Bone marrow (tissue), 2 donors: Measurements from ENCODE around the gene TSACC.

Experiments used
- DNase-seq, 2 donors: peaks; one replicate each; lab custom pipeline; 2025; lab: John Stamatoyannopoulos, UW

The TSACC gene

DNA sequence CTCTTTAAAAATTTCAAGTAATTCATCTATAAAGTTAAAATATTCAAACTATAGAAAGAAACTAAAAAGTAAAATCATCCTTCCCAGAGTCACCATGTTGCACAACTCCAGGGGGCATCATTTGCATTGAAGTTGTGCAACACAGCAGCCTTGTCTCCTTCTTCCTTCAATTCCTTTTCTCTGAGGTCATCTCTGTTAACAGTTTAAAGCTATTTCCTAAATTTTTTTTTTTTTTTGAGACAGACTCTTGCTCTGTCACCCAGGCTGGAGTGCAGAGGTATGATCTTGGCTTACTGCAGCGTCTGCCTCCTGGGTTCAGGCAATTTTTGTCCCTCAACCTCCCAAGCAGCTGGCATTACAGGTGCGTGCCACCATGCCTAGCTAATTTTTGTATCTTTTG is 37.8 kb downstream of the TSACC start:
- no peak for DNase-seq

DNA sequence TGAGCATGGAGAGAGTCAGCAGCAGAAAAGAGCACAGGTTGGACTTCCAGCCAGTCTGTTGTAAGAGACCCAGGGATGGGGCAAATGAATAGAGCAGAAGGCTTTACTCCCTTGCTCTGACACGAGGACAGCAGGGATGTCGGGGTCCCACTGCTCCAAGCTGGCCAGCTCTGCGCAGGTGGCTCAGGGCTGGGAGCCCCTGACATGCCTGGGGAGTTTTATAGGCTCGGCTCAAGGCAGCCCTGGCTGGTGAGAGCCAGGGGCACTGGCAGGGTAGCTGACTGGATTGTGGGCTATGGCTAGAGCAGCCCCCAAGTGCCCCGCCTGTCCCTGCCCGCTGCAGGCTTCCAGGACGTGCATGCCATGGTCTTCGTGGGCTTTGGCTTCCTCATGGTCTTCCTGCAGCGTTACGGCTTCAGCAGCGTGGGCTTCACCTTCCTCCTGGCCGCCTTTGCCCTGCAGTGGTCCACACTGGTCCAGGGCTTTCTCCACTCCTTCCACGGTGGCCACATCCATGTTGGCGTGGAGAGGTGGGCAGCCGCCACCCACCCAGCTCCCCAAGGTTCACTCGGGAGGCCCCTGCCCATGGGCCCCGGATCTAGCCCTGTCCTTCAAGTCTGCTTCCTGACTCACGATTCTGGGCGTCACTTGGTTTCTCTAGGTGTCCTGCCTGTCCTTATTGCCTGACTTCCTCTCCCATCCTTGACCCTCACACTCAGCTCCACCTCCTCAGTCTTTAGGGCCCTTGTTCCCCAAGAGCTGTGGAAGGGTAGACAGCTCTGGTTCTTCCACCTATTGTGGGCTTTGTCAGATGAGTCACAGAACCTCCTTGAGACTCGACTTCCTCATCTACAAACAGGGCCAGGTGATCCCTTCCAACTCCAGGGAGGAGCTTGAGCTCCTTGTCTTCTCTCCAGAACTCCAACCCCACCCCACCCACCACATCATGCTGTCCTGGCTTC is 38.9 kb downstream of the TSACC start:
- no peak for DNase-seq

- DNase-seq = no peak
Observed at GRCh38 chr1:156378557-156378956, 40.2 kb downstream of the TSACC start.

- DNase-seq = no peak
Observed at GRCh38 chr1:156379420-156380165, 41.3 kb downstream of the TSACC start.

DNA sequence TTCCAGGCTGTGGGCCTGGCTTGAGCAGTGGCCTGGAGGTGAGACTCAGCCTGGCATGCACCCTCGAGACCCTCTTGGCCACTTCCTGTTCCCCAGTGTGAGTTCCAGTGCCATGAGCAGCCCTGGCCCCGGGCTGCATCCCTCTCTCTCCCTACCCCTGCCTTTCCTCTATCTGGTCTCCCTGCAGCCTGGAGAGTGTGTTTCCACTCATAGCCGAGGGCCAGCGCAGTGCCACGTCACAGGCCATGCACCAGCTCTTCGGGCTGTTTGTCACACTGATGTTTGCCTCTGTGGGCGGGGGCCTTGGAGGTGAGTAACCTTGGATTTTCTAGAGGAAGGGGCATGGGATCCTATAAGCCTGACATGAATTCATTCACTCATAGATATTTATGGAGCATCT is 44.2 kb downstream of the TSACC start:
- no peak for DNase-seq

DNA sequence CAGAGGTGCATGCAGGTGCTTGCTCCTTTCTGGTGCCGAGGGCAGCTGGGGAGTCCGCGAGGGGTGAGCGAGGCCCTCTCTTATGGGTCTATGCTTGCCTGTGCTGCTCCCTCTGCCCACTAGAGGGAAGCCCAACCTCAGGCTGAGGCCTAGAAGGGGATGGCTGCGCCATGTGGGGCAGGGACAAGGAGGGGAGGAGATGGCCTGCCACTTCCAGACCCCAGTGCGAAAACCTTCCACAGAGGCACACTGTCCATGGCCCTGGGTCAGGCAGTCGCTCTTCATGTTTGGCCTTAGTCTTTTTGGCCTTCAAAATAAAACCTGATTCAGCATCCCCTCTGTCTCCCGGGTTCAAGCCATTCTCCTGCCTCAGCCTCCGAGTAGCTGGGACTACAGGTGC is 44.7 kb downstream of the TSACC start:
- peak; percentile 21 to 33 for DNase-seq

GRCh38 chr1:156384007-156384406 is 45.7 kb downstream of the TSACC start:
- no peak for DNase-seq

GRCh38 chr1:156384658-156385057 is 46.3 kb downstream of the TSACC start:
- DNase-seq = no peak

GRCh38 chr1:156385534-156386031 is 47.3 kb downstream of the TSACC start:
- DNase-seq = peak; percentile 29 to 82

DNA sequence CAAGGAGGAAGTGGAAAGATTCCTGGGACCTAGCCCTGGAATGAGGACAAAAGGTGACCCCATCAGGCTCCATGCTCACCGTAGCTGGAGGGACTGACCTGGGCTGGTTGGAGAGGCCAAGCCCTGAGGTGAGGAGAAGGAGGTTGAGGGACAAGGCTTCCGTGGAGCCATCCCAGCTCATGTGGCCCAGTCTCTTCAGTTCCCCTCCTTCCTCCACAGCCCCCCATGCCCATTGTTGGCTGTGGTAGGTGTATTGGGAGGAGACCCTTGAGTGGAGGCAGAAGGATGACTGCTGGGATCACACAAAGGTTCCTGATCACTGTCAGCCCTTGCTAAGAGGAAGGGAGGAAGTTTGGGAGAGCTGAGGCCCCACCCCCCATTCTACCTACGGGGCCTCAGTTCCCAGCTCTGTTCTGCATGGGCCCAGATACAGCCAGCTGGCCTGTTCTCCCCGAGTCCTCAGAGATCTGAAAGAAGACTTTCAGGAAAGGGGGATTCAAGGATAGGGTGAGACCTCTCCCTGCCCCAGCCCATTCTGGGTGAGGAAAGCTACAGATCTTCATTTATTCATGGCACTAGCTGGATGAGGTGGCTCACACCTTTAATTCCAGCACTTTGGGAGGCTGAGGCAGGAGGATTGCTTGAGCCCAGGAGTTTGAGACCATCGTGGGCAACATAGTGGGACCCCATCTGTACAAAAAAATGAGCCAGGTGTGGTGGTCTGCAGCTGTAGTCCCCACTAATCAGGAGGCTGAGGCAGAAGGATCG is 48.0 kb downstream of the TSACC start:
- DNase-seq = no peak

GRCh38 chr1:156386949-156387869 is 48.9 kb downstream of the TSACC start:
- DNase-seq = no peak

DNA sequence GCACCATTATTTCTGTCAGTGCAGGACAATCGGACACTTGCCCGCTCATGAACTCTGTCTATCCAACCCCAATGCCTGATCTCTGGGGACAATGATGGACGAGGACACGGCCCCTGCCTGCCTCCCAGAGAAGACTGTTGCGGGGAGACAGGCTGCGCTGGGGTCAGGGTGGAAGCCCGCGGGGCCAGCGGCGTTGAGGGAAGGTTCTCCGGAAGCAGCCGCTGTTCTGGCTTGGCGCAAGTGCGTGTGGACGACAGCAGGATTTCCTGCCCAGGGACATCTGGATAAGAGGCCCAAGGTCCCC is 49.5 kb downstream of the TSACC start:
- DNase-seq = no peak

GRCh38 chr1:156388174-156389137 is 50.1 kb downstream of the TSACC start:
- DNase-seq = no peak

GRCh38 chr1:156389311-156389710 is 51.0 kb downstream of the TSACC start:
- DNase-seq = no peak

- no peak for DNase-seq
Observed at GRCh38 chr1:156390469-156391365, 52.4 kb downstream of the TSACC start.

- DNase-seq = no peak
Observed at GRCh38 chr1:156391366-156391677, 53.0 kb downstream of the TSACC start.

GRCh38 chr1:156391701-156392100 is 53.4 kb downstream of the TSACC start:
- DNase-seq = no peak

DNA sequence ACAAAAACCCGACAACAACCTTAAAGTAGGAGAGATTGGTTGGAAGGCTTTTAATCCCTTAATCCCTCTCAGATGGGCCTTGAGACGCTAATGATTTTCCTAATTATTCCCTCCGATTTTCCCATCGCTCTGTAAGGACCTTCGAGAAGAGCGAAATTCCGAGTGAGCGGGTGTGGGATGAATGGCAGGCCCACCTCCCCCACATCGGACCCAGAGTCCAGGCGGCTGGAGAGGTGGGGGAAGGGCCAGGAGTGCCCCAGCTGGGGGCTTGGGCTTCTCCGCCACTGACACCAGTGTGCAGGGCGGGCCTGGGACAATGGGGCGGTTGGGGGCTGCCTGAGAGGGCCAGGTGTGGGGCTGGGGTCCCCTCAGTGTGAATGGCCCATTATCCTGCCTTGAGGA is 54.1 kb downstream of the TSACC start:
- DNase-seq = no peak

DNA sequence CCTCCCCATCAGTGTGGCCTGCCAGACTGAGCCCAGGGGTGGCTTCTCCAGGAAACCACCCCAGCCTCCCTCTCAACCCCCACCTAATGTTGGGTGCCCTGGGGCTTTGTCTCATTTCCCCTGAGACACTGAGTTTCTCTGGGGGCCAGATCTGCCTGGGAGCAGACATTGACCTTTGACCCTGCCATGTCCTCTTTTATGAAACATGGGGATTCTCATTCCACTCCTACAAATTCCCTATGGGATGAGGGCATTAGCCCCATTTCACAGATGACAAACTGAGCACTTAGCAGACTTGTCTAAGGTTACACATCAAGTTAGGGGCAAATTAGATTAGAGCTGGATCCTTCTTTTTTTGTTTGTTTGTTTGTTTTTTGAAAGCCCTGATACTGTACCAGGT is 54.8 kb downstream of the TSACC start:
- DNase-seq = no peak
